ENCODE results near the gene ST7.

The ST7 gene

DNA sequence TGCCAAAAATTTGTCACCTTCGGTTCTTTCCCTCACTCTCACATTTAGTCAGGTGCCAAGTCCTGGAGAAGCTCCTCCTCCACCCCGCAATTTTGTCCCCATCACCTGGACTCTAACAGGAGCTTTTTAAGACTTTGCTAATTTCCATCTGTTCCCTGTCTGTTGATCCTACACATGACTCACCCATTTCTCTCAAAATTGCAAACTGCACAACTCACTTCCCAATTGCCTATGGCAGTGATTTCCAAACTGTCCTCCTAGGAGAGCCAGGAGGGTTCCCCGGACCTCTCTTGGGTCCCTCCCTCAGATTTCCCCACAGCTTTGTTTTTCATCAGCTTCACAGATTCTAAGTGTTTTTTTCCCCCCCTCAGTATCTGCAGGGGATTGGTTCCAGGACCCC, 249.2 kb downstream of the ST7 start:
- no peak for DNase-seq

DNA sequence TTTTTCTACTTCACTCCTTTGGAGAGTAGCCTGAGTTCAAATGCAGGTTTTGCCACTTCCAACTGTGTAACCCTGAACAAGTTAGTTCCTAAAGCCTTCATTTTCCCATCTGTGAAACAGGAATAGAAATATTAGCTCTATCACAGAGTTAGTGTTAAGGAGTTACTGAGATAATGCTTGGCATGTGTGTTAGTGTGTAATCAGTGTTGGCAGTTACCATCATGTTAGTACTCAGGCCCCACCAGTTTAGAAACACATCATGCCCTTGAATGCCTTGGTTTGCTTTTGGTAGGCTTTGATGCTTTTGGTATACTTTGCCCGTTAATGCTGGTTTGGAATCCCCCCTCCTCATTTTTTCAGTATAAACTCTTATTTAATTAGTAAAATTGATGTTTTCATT, 249.9 kb downstream of the ST7 start:
- DNase-seq, result no peak

DNA sequence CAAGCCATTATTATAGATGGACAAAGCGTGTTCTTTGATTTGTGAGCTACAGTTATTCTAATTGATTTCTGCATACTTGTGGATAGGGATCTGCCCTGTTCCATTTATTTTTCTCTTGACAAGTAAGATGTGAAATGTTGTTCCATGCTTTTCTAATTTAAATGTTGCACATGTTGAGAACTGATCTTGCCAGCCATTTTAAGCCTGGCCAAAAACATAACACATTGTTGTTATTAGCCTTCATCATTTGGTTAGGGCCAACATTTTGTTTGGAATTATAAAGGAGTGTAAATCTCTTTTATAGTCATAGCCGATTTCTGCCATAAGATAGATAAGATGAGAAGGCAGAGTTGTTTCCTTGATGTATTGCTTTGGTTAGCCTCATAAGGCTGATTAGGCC, 252.6 kb downstream of the ST7 start:
- DNase-seq, result no peak

DNA sequence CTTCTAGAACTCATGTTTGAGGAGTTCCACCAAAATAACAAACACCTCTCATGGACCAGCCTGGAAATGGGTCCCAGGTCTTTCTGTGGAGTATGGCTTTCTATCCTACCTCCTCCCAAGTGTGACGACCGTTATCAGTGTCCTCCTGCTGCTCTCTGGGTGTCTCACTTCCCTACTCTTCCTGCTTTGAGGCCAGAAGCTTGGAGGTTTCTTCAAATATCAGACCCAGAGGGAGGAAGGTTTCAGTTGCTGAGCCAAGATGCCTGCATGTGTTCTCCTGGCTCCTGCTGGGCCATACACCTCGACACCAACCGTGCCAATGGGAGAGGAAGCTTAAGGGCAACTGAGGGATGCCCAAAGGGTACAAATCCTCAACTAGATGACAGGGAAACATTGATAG, 255.0 kb downstream of the ST7 start:
- DNase-seq, result no peak

DNA sequence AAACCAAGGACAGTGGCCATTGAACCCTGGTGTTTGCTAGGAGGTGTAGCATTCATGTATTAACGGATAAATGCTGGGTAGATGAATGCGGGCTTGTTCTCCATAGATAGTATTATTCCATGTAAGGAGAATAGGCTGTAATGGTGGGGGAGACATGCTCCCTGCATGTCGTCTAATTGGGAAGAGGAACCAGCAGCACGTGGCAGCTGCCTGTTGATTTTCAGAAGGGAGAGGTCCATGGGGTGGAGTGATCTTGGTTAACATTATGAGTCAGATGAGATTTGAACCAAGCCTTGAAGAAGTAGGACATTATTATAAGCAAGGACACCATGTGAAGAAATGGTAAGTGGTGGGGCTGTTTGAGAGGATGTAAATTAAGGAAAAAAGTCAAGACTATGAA, 257.1 kb downstream of the ST7 start:
- DNase-seq, result no peak

DNA sequence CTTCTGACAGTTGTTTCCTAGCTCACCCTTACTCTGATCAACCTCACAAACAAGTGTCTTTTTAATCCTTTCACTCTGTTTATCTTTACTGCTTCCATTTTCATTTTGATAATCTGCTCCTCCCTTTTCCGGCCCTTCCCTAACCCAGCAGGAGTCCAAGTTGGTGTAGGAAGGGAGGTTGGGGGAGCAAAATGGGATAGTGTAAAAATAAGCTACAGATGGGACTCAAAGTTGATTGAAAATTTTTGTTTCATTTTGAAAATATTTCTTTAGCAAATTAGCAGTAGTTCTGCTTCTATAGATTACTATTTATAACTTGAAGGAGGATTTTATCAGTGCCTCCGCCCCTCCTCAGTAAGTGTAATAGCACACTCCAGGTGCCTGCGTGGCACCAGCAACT, 257.6 kb downstream of the ST7 start:
- DNase-seq, result no peak

DNA sequence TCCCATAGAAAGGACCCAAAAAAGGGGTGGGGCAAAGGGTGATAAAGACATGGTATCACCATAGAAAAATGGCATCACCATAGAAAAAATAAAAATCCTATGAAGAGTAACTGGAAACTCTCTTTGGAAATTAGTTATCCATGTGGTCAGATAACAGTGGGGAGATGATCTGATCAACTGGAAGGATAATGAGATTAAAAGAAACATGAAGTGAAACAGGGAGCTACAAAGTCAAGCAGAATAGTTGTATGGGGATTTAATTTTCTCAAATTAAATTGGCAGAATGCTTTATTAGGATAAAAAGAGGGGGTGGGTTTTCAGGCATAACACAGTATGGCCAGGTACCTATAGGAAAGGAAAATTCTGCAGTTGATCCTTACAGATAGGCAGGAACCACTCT, 258.3 kb downstream of the ST7 start:
- no peak for DNase-seq

DNA sequence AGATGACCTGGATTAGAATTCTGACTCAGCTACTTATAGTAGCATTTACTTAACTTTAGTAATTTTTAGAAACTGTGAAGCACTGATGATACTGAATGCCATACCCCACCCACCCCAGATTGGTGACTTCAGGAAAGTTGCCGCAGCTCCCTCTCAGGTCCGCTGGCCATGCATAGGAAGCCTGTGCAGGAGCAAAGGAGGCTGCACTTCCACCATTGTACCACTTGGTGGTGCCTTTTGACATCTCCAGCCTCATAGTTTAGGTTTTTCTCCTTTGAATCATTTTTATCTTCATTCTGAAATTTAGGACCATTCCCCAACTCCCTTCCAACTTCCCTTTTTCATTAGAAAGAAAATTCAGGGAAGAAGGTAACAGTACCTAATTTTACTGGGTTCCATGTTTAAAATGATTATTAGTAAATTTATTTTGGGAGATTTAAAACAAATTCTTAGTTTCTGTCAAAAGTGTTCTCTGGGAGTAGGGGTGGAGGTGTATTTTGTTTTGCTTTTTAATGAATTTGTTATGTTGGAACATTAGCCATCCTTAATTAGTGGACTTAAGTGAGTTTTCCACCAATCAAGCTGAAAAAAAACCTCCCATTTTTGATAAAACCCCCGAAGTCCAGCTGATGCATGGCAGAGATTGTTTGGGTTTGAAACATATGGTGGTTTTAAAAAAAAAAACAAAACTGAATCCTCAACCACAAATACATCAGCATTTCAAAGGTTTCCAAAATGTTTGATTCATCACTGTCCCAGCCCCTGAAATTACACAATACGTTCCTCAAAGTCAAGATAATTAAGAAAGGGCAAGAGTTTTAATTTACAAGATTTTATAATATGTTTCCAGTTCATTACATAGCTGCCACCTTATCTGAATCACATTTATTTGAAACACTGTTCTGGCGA, 259.9 kb downstream of the ST7 start:
- DNase-seq, result peak in 1 of 2 experiments; percentile 46

DNA sequence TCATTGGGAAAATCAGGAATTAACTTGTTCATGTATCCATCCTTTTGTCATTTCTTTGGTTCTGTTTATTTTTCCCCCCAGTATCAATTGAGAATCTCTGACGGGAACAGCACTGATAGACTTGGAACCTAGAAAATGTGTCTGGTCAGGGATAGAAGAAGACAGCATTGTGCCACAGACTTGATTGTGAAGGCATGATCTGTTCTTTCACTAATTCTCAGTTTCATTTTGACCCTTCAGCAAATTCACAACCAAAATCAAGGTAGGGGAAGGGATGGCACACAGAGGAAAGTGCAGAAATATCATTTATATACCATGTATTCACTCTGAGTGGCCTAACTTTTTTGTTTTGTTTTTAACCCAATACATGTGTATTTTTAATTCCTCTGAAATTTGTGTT, 262.7 kb downstream of the ST7 start:
- DNase-seq, result no peak

DNA sequence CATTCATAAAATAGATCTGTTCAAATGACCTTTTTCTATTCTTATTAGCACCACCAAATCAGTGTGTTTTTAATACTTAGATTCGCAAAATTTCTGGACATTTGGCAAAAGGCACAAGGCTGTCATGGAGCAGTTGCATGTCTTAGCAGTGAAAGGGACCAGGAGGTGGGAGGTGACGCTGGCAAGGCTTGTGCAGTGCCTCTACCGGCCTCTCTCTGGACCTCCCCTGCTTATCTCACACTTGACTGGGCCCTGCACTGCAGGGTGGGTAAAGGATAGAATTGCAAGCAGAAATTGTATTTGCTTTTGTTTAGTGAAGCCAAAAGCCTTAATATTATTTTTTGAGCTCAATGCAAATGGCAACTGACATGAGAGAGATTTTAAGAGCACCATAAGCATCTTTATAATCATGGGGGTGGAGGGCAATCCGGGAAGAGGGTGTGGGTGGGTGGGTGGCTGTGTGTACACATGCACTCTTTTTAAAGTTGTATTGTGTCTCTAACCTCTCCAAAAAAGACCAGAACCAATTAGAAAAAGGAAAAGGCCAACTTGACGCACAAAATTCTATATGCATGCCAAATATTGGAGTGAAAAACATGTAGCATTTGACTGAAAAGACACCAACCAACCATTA, 263.3 kb downstream of the ST7 start:
- no peak for DNase-seq

DNA sequence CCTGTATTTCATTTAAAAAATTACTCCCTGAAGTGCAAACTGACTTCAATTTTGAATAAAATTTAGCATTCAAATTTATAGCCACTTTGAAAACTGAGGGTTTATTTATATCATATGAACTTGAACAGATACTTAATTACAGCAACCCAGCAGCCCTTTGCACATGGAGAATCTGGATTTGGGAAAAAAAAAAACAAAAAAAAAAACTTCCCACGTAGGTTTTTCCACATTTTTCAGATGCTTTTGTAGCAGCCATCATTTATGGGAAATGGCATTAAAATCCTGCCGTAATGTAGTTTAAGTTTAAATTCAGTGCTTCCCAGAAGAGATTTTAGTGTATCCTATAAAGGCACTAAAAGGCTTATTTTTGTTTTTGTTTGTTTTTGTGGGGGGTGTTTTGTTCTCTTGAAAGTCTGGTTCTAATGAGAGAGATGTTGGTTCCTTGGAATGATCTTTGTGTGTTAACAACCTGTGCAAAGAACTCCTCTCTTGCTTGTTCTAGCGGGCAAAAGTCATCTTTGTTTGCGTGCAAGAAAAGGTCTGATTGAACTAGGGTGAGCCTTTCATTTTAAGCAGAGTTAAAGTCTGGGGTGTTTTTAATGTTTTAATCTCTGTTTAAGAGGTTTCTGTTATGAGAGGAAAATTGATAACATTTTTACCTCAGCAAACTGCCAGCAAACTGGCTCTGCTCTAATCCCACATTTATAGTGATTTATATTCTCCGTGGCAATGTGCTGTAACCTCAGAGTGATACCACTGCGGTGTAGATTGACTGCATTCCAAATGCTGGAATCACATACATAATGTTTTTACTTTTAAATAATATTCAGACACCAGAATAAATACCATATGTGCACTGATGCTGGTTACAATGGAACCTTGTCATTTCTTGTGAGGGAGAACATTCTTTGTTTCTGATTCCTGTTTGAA, 264.1 kb downstream of the ST7 start:
- no peak for DNase-seq

DNA sequence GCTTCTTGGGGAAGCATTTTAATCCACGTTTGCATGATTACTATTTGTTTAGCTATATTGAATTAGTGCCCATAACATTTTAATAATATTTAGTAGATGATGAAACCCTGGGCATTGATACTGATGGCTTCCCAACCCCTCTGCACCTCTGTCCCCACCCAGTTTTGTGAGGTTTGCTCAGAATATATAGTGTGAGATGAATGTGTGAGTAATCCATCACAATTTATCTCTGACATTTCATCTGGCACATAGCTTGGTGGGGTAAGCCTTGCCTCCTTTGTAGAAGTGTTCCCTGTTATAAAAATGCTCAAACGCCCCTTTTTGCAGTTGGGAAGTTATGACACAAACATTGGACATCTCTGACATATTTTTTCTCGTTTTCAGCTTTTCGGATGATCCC, 265.4 kb downstream of the ST7 start:
- no peak for DNase-seq

DNA sequence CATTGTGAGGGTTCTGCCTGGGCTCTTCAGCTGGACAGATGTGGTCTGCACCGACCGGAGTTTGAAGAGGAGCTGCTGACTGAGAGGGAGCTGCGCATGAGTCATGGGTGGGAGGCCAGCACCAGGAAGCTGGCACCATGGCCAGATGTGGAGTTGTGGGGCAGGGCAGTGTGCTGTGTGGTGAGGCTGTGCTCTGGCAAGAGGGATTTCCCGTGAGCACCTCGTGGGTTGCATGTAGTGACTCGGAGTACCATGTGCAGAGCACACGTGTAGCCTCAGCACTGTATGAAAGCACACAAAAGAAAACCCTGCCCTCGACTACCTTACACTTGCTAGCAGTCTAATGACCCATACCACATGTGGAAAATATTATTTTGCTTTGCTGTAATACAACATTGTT, 266.2 kb downstream of the ST7 start:
- no peak for DNase-seq

DNA sequence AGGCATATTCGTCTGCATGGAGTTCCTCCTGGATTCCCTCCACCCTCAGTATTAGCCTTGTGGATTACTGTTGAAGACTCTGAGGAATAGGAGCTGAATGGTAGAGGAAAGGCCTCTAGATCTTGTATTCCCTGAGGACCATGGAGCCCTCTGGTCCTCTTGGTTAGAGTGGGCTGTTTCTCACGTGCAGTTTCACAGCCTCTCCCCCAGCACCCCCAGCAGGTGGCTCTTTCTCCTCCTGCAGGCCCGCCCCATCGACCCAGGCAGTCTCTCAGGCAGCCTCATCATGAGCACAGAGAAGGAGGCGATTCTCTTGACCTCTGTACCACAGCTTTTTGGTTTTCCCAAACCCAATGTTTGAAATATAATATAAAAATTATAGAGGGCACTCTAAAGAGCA, 267.5 kb downstream of the ST7 start:
- no peak for DNase-seq

DNA sequence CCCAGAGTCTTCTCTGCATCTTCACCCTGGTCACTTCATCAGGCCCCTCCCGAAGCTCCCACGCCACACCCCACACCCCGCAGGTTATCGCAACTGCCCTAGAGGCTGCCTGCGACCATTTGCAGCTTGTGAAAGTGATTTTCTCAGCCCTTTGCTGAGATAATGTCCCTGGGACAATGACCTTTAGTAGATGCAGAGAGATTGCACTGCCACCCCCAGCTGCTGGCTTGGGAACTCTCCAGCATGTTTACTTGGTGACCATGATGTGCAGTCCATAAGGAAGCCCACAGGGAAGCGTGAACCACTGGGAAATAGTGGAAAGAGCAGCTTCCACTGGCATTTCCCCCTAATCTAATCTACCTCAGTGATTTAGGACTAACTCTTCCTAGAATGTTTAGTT, 272.2 kb downstream of the ST7 start:
- no peak for DNase-seq

DNA sequence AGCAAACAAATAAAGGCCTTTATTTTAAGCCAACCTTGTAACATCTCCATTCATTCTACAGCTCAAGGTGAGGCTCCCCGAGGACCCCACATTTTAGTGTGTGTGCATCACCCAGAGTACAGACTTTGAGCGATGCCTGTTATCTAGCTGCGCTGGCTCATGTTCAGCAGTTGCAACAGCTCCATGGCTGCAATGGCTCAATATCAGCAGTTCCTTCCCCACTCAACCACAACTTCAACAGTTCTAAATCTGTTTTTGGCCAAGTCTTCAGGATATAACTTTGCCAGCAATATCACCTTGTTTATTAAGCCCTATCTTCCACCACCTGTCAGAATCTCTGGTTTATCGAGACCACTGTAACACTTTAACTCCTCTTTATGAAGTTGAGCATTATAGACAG, 273.8 kb downstream of the ST7 start:
- DNase-seq, result no peak

DNA sequence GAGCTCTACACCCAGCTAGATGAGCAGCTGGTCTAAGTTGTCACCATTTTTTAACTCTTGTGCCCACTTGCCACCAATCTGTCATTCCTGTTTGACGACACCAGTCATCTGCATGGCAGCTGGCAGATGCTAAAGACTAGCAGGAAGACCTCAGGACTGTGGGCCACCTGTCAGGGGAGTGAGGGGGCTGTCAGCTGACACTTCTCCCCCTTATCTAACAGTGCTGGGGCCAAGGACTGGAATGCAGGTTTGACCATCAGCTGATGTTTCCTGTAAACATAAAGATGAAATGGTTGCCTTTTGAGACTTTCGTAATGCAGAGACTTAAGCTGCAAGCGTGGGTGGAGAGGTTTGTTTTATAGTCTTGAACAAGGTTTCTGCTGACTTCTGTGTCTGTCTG, 276.0 kb downstream of the ST7 start:
- no peak for DNase-seq

DNA sequence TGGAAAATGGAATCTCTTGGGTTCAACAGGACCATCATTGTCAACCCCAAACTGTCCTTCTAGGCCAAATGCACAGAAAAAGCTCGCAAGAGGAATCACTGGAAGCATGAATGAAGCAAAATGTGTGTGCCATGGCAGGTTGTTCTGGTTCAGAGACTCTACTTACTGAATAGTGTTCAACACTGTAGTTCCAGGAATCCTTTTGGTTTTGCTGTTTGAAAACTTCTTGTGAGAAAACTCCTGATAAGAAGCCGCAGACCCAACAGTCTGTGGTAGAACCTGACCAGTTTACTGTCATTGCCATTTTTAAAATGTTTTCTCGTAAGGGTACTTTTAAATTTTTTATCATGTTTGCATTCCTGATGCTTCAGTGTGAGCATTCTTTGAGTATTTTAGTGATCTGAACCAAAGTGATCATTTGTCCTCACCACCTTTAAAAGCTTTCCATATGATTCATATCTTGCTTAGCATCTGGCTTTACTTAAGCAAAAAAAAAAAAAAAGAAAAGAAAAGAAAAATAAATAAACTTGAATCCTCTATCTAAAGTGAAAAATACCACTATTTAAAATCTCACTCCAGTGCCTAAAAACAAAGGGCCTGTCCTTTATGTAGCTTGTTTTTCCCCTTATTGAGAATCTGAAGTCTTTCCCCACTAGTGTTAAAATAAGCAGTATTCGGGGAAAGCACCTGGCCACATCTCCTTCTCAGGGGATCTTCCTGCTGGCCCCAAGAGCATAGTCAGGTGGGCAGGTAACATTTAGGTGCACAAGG, 277.2 kb downstream of the ST7 start:
- DNase-seq, result no peak

DNA sequence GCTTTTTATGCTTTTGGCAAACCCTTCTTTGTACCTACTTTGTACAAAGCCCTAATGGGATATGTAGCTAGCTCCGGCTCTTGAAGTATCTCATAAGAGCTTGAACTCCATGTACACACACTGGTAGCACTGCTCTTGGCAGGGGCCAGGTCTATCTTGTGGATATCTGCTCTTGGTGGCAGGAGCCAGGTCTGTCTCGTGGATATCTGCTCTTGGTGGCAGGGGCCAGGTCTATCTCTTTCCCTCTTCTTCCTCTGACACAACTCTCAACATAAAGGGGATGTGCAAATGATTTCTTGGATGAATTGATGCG, 277.7 kb downstream of the ST7 start:
- DNase-seq, result no peak

DNA sequence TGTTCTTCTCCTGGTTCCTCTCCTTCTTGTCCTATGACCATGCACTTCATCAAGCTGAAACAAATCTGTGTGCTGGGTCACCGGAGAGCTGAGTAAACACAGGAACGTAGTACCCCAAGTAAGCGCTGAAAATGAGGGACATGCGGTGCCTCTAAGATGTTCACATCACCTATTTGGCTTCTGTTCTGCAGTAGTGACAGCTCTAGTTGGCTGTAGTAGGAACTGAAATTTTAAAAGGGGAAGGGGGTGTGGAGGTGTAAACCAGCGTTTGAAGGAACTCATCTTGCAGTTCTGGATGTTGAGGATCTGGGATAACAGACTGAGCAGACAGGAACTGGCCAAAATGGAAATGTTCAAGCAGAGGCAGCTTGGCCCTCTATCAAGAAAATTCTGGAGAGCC, 284.3 kb downstream of the ST7 start:
- DNase-seq, result no peak

DNA sequence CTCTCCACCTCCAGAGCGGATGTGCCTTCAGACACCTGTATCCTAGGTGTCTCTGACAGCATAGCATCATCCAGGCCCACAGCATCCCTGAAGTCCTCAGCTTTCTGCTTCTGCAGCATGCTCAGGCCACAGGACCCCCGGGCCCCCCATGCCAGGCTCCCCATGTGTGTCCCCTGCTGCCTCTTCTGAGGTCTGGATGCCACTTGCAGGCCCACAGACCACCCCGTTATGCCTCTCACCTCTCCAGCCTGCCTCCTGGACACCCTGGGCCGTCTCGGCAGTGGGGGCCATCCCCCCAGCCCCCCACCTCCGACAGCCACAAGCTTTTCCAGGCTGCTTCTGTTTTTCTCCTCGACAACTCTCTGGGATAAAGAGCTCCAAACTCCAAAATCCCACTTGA, 285.2 kb downstream of the ST7 start:
- DNase-seq, result no peak

DNA sequence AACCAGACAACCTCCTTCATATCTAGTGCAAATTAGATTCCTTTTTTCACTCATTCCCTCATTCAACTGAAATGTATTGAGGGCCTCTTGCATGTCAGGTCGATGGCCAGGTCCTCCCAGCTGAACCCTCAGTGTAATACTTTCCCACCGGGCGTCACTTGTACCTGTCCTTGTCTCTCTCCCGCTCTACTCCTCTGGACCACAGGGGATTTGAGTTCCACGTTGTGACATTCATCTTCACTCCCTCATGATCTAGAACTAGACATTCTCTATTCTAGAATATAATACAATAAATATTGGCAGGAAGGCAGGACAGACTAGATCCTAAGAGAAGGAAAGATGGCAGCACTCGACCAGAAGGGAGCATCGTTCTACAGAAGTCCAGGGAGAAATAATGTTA, 285.6 kb downstream of the ST7 start:
- no peak for DNase-seq

DNA sequence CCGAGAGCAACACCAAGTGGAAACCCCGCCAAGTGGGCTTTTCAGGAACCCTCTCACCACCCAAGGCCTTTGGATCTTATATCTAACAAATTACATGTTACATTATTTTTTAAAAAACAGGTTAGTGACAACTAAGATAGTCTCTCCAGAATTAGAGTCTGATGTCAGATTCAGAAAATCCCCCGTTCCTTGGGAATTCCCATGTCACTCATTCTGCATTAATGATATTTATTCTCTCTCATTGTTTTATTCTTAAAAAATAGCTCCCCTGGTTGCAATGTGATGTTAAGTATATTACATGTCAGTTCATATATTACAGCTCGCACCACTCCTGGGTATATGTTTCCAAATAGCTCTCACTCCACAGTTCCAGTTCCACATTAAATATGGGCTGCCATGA, 287.8 kb downstream of the ST7 start:
- DNase-seq, result no peak

Data from SHP77 (cell line).